ENCODE results near the gene TAPT1. TPM values are rescaled to one million over a fixed set of nuclear protein-coding genes. Genes with fewer than 3 reads are reported as not detected.

Gene TAPT1
- total and polyA plus RNA-seq, 2 donors (not counting 3 experiments of a cell fraction or from before 2014, with no cell fraction given): 6.9 to 17.5 TPM

GRCh38 chr4:16183604-16184003 lies 42.7 kb downstream of the TAPT1 start:
- ChIA-PET POLR2A (no interaction called here), CTCF (interaction anchor here (1.3 to 3.7 kb wide), 5 partner anchors 11 to 81 kb away, joined by 3 to 17 read pairs (median 6); no protein-coding TSS in a partner anchor)
- no peaks in the 10 kb centered on the region for H4K20me1 ChIP-seq (replicated peaks; ENCODE audit: control insufficient read depth, extremely low read depth, insufficient read depth, low read length)
- dilution Hi-C loops (cut with MboI; ENCODE audit: extremely low pct_ligation_motif_present, low sequenced_read_pairs): no loop called here
- H3K4me3 ChIP-seq (replicated peaks in 1 of 3; ENCODE audit: insufficient read depth in 1 of 3, low read depth in 1 of 3, low read length in 3 of 3): no peak overlapping the region
- H3K36me3 ChIP-seq (ENCODE audit: control insufficient read depth in 2 of 2, extremely low read depth in 1 of 2, insufficient read depth in 2 of 2, low read length in 2 of 2): peaks cover 3 to 5% of the 10 kb centered on the region in 2 experiments
- no peaks in the 10 kb centered on the region for H3K9me1 ChIP-seq (replicated peaks; ENCODE audit: control insufficient read depth, extremely low read depth, insufficient read depth, low read length)
- no peak overlapping the region for H3K9ac ChIP-seq (replicated peaks; ENCODE audit: extremely low read depth, insufficient read depth, low read length)
- TF ChIP-seq POLR2AphosphoS5 (IDR thresholded peaks at IDR 0.05; ENCODE audit: insufficient read depth, low read depth, low read length) (no peak), EZH2 (IDR thresholded peaks at IDR 0.05; ENCODE audit: borderline replicate concordance, low read depth, low read length, severe bottlenecking) (no peak), JUN (IDR thresholded peaks at IDR 0.05; ENCODE audit: borderline replicate concordance, insufficient read depth, insufficient read length, low read depth) (no peak), POLR2A (IDR thresholded peaks at IDR 0.05; ENCODE audit: low read depth, low read length) (no peak), FOS (IDR thresholded peaks at IDR 0.05; ENCODE audit: borderline replicate concordance, insufficient read depth, low read length) (no peak), MYC (IDR thresholded peaks at IDR 0.05; ENCODE audit: low read depth, low read length) (no peak), GATA2 (IDR thresholded peaks at IDR 0.05; ENCODE audit: insufficient read depth, insufficient read length, low read depth, low read length) (no peak)
- TF ChIP-seq, protein P1, sequence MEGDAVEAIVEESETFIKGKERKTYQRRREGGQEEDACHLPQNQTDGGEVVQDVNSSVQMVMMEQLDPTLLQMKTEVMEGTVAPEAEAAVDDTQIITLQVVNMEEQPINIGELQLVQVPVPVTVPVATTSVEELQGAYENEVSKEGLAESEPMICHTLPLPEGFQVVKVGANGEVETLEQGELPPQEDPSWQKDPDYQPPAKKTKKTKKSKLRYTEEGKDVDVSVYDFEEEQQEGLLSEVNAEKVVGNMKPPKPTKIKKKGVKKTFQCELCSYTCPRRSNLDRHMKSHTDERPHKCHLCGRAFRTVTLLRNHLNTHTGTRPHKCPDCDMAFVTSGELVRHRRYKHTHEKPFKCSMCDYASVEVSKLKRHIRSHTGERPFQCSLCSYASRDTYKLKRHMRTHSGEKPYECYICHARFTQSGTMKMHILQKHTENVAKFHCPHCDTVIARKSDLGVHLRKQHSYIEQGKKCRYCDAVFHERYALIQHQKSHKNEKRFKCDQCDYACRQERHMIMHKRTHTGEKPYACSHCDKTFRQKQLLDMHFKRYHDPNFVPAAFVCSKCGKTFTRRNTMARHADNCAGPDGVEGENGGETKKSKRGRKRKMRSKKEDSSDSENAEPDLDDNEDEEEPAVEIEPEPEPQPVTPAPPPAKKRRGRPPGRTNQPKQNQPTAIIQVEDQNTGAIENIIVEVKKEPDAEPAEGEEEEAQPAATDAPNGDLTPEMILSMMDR (IDR thresholded peaks at IDR 0.05; ENCODE audit: extremely low read depth in 1 of 2, insufficient read depth in 1 of 2, low read depth in 1 of 2, low read length in 2 of 2): no peak
- TF ChIP-seq, protein P2, sequence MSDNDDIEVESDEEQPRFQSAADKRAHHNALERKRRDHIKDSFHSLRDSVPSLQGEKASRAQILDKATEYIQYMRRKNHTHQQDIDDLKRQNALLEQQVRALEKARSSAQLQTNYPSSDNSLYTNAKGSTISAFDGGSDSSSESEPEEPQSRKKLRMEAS (IDR thresholded peaks at IDR 0.05; ENCODE audit: insufficient read depth, insufficient read length): no peak
- no peak overlapping the region for H3K4me2 ChIP-seq (ENCODE audit: insufficient read depth, low read length)
- no peak overlapping the region for H2AFZ ChIP-seq (ENCODE audit: low read depth, low read length)
- H3K9me3 ChIP-seq (replicated peaks; ENCODE audit: control insufficient read depth, insufficient read depth, low read length): no peaks in the 10 kb centered on the region
- FAIRE-seq (no peak), DNase-seq (ENCODE audit: low read depth, low spot score) (no peak)
- H3K4me1 ChIP-seq (ENCODE audit: control insufficient read depth, extremely low read depth, insufficient read depth, low read length): no peaks in the 10 kb centered on the region
- no TSS peak for BruUV-seq (replicated peaks)
- intact Hi-C loops (cut with micrococcal nuclease): no loop called here
- H3K79me2 ChIP-seq (ENCODE audit: control insufficient read depth, insufficient read depth, low read length): no peaks in the 10 kb centered on the region
- no peaks in the 10 kb centered on the region for H3K27me3 ChIP-seq (ENCODE audit: control insufficient read depth in 2 of 2, insufficient read depth in 2 of 2, low read length in 2 of 2)
- no peak overlapping the region for H3K27ac ChIP-seq (ENCODE audit: insufficient read depth, low read depth, low read length)
